C4-2B (cell line): Measurements from ENCODE around the gene AGPS.
"Not testable (repeated sequence)": the region's sequence is repeated elsewhere in the genome, so short reads cannot be mapped to it uniquely, and the experiment has no call there.

Experiments
- H3K27ac ChIP-seq: fragments of 450-650 bp; 2 replicates; pipeline ENCODE4 v1.5.1; 2017
- ZFX ChIP-seq: fragments of 450-650 bp; IDR thresholded peaks from 2 replicates; pipeline ENCODE4 v1.6.1; 2017
- TF ChIP-seq, protein P1 (sequence below): fragments of 450-650 bp; conservative IDR thresholded peaks from 2 replicates; pipeline ENCODE4 v1.5.1; 2017; ENCODE audit warnings: mild to moderate bottlenecking

The AGPS gene

DNA sequence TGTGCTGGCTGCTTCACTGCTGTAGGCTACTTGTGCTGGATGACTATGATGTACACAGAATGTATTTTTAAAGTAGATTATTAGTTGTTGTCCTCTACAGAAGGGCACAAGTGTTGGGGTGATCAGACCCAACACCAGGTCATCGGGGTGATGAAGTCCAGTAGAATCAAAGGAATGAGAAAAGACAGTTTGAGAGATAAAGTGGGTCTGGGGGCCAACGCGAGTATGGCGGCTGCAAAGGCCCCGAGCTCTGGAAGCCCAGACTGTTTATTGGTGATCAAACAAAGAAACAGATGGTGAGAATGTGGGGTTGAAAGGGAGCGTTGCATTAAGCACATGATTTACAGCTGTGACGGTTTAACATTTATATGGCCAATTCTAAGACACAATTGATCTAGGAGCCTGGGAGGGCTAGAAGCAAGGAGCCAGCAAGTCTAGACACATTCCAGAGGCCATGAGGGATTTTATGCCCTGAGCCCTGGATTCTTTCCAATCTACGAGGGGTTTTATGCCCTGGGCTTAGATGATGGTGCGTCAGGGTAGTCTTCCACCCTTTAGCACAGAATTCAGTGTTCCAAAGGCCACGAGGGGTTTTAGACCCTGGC, 153.5 kb downstream of the AGPS start:
- H3K27ac ChIP-seq, result no peak overlapping the region
- TF ChIP-seq, protein P1, sequence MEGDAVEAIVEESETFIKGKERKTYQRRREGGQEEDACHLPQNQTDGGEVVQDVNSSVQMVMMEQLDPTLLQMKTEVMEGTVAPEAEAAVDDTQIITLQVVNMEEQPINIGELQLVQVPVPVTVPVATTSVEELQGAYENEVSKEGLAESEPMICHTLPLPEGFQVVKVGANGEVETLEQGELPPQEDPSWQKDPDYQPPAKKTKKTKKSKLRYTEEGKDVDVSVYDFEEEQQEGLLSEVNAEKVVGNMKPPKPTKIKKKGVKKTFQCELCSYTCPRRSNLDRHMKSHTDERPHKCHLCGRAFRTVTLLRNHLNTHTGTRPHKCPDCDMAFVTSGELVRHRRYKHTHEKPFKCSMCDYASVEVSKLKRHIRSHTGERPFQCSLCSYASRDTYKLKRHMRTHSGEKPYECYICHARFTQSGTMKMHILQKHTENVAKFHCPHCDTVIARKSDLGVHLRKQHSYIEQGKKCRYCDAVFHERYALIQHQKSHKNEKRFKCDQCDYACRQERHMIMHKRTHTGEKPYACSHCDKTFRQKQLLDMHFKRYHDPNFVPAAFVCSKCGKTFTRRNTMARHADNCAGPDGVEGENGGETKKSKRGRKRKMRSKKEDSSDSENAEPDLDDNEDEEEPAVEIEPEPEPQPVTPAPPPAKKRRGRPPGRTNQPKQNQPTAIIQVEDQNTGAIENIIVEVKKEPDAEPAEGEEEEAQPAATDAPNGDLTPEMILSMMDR, result no peak
- TF ChIP-seq ZFX, result no peak

DNA sequence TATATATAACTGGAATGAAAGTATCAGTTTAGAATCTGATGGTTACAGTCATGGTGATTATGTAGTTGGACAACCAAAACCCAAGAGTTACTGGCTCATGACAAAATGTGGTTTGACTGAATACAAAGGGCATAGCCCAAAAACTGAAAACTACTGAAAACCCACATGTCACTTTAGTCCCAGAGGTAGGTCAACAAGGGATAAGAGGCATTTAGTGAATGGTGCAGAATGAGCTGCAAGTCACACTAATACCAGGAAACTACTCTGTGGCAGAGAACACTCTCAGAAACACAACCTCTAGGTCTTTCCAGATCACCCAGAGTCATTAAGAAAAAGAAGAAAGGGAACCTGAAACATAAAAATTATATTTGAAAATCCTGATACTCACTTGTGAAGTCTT, 154.5 kb downstream of the AGPS start:
- no peak for TF ChIP-seq ZFX
- TF ChIP-seq, protein P1, result no peak
- H3K27ac ChIP-seq, result no peak overlapping the region

DNA sequence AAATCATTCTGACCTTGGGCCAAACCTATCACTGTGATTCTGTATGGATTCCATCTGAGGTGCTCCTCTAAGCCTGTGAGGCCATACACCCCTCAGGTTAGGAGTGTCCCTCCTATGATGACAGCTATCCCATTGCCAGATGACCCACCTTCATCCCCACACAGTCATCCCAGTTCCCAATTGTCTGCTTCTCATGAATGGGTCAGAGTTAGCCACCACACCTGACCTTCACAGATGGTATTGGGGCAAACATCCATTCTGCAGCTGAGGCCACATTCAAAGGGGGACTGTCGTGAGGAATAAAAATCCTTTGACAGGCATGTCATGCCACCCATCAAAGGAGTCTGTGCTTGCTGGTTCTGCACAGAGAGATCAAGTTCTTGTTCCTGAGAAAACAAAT, 155.2 kb downstream of the AGPS start:
- TF ChIP-seq, protein P1, result no peak
- no peak for TF ChIP-seq ZFX
- H3K27ac ChIP-seq, result no peak overlapping the region

DNA sequence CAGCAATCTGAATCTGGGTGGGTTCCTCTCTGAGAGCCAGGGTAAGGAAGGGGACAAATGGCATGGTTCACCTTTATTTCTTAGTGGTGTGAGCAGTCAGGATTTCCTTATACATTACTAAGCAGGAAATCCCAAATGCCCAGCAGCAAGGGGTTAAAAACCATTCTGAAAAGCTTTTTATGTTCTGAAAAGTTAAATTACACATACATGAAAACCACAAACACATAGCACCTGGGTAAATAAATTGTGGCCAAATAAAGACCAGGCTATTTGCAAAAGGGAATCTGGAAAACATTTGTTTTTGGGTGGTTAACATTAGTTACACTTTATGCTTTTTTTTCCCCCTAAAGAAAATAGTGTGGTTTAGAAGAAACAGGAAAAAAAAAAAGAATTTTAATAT, 156.1 kb downstream of the AGPS start:
- no peak overlapping the region for H3K27ac ChIP-seq
- TF ChIP-seq ZFX, result no peak
- TF ChIP-seq, protein P1, result no peak

DNA sequence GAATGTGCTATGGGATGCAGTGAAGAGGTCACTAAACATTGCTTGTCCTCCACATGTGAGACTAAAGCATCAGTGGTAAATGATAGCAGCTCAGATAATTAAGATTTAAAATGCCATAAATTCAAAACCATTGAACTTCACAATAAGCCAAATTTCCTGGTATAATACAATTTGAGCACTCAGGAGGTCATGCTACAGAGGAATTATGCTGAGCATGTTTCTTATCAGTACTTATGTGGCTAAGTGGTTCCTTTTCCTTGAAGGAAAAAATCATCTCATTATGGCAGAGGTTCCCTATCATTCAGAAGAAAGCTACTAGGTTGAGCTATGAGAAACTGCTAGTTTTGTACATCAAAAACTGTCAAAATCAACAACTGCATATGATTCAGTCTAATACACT, 156.6 kb downstream of the AGPS start:
- TF ChIP-seq ZFX, result no peak
- TF ChIP-seq, protein P1, result no peak
- no peak overlapping the region for H3K27ac ChIP-seq

DNA sequence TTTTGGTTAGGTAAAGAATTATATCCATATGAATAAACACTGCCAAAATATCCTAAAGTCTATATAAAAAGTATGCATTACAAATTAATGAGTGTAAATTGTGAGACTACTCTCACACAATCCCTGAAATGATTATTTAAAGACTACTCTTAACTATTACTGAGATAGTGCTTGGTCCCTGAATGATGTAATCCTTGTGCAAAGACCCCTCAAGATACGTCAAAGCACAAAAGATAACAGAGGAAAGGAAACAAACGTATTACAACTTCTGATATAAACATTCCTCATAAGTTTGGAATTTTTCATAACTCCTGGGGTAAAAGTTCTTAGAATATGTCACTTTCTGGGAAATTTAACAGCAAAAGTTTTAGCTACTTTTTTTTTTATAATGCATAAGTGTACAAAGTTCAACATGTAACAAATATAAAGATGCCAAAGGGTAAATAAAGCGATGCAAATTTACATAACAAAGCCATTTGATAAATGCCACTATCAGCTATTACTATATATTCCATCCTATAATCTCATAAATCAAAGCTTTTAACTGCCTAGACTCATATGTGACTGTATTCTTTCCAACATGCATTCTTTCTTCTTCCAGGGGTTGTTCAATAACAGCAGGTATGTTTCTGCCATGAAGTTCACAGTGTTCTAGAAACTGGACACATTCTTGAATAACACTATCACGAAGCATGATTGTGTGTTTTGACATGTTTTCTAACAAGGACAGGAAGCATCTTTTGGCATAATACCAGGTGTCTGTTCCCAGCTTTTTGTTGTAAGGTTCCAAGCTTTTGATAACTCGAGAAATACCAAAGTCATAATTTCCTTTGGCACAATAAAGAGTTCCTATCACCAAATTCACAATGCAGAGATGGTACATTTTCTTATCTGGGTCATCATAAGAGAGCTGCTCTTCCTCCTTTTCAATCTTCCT, 158.0 kb downstream of the AGPS start:
- TF ChIP-seq ZFX, result no peak
- TF ChIP-seq, protein P1, result no peak
- H3K27ac ChIP-seq, result no peak overlapping the region

DNA sequence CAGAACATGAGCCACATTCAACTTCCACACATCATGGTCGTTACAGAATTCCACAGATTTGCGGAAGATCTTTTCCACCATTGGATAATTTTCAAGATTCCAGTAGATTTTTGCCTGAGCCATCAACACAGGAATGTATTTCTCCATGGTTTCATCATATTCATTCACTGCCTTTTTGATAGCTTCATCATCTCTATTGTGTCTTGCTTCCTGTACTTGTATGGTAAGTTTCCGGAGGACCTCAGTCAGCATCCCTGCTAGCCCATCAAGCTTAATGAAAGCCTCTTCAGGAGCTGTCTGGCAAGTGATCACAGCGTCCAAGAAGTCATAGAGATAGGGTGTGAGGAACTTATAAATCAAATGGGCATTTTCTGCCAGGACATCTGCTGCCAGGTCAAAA, 158.8 kb downstream of the AGPS start:
- not testable (repeated sequence) for H3K27ac ChIP-seq
